Adrenal gland (tissue), 12 donors: ENCODE data around the gene MRPL21. TPM values are rescaled to one million over a fixed set of nuclear protein-coding genes. Genes with fewer than 3 reads are reported as not detected.

Experiments used
- DNase-seq, 7 donors: peaks; one replicate each; pipeline ENCODE4 v3.0.0-alpha.2; 2019 to 2020
- H3K27ac ChIP-seq, 5 donors: fragments of 200-600 bp; sonication (generic) in 4 of 5; 1 replicate in 3 of 5; 2 replicates in 2 of 5; pipeline versions ENCODE4 v1.5.1 to v1.8.0; 2016 to 2020; ENCODE audit warnings: mild to moderate bottlenecking in 1 of 5
- H3K27me3 ChIP-seq: fragments of 200-600 bp; 2 replicates; pipeline ENCODE4 v1.8.0; 2021
- H3K36me3 ChIP-seq, 2 donors: fragments of 200-600 bp; replicated peaks in 1 of 2; 1 replicate in 1 of 2; 2 replicates in 1 of 2; pipeline versions ENCODE4 v1.5.1 to v1.8.0; 2018 to 2022
- H3K4me1 ChIP-seq, 2 donors: fragments of 200-600 bp; replicated peaks in 1 of 2; 1 replicate in 1 of 2; 2 replicates in 1 of 2; pipeline versions ENCODE4 v1.5.1 to v1.8.0; 2018 to 2021
- H3K4me3 ChIP-seq, 4 donors: fragments of 200-600 bp; sonication (generic) in 3 of 4; one replicate each; pipeline ENCODE4 v1.5.1; 2016 to 2018
- H3K9me3 ChIP-seq, 3 donors: fragments of 200-600 bp; sonication (generic) in 1 of 3; replicated peaks in 1 of 3; 1 replicate in 2 of 3; 2 replicates in 1 of 3; pipeline versions ENCODE4 v1.5.1 to v1.8.0; 2016 to 2021
- POLR2A ChIP-seq, 2 donors: fragments of 450-650 bp; IDR thresholded peaks; one replicate each; pipeline ENCODE4 v1.6.1; 2017; ENCODE audit warnings: antibody characterized with exemption in 2 of 2, mild to moderate bottlenecking in 2 of 2, moderate library complexity in 1 of 2
- WGBS, 4 donors: extraction: QIAGEN DNeasy Blood & Tissue Kit in 2 of 4; methylation state at CpG; one replicate each; pipeline versions ENCODE4 v1.1.5 to v1.1.7; 2013 to 2017; 5-methylcytosine and 5-hydroxymethylcytosine counted together
- intact Hi-C, 2 donors: fragments of 100-400 bp; cut with DNase I; formaldehyde crosslinking; loops; one replicate each; pipeline versions ENCODE4 v1.14.1 to v1.15.0; 2022 to 2023
- polyA plus RNA-seq, 3 donors: library from polyadenylated mRNA; stranded (reverse); fragments of 200-250 nt in 2 of 3; fragments of 350-450 nt in 1 of 3; fragmentation: Illumina TruSeq in 1 of 3; extraction: RNeasy Lipid Tissue Mini Kit (QIAGEN cat#74804) in 1 of 3; gene quantifications; one replicate each; pipeline ENCODE4 v1.2.3, GENCODE V29; 2013 to 2014
- total RNA-seq, 9 donors: library from RNA; depleted of rRNA in 4 of 9; stranded (reverse); fragments of >200 nt in 4 of 9; fragments of 120-200 nt in 1 of 9; fragmentation: NEBNext Ultra II Directional in 1 of 9; extraction: Animal tissue kit (Norgen Biotek cat#: 25700) in 1 of 9; gene quantifications; one replicate each; pipeline versions ENCODE4 v1.1.0 to v1.2.4, GENCODE V29; 2013 to 2023
- TF ChIP-seq, protein P1 (sequence below), 6 experiments: fragments of 450-650 bp in 4 of 6; fragments of 200-600 bp in 2 of 6; sonication (generic) in 1 of 6; IDR thresholded peaks; 1 replicate in 5 of 6; 2 replicates in 1 of 6; pipeline versions ENCODE4 v1.5.1 to v1.8.0; 2016 to 2021; ENCODE audit warnings: antibody characterized with exemption in 6 of 6, mild to moderate bottlenecking in 2 of 6, moderate library complexity in 1 of 6
- donor health status: healthy with polysubstance abuse.
- donor health status: Bipolar disorder and iron deficiency.
- donor health status: DM: yes; HTN: yes; CAD: no.
- donor health status: DM: no; HTN: no; CAD: no.
- donor health status: DM: no; HTN: no; CAD: no.
- donor health status: DM: yes; HTN: yes; CAD: no.

MRPL21 gene
- total and polyA plus RNA-seq, 12 donors: 31.1 to 77.8 (median 47.4) TPM

DNA sequence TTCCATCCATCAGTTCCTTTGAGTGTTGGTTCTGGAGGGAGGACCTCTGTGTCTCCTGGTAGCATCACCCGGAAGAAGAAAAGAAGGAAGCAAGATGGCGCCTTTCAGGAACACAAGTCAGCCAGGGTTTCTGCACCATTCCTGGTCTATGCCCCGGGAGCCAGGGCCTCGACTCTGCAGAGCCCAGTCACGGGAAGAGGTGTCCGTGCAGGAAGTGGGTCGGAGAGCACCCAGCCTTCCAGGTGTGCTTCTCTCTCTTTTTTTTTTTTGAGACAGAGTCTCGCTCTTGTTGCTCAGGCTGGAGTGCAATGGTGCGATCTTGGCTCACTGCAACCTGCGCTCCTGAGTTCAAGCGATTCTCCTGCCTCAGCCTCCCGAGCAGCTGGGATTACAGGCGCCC lies 21.2 kb downstream of the MRPL21 start:
- no peaks in the 10 kb centered on the region for H3K36me3 ChIP-seq
- no peaks in the 10 kb centered on the region for H3K9me3 ChIP-seq
- no peak overlapping the region for H3K4me3 ChIP-seq
- intact Hi-C loops: no loop called here
- H3K27ac ChIP-seq: no peak overlapping the region
- 86 to 92% (median 91%) methylated on average over 11 to 13 of the region's 13 CpGs for WGBS, 4 donors
- no peaks in the 10 kb centered on the region for H3K4me1 ChIP-seq
- TF ChIP-seq, protein P1, sequence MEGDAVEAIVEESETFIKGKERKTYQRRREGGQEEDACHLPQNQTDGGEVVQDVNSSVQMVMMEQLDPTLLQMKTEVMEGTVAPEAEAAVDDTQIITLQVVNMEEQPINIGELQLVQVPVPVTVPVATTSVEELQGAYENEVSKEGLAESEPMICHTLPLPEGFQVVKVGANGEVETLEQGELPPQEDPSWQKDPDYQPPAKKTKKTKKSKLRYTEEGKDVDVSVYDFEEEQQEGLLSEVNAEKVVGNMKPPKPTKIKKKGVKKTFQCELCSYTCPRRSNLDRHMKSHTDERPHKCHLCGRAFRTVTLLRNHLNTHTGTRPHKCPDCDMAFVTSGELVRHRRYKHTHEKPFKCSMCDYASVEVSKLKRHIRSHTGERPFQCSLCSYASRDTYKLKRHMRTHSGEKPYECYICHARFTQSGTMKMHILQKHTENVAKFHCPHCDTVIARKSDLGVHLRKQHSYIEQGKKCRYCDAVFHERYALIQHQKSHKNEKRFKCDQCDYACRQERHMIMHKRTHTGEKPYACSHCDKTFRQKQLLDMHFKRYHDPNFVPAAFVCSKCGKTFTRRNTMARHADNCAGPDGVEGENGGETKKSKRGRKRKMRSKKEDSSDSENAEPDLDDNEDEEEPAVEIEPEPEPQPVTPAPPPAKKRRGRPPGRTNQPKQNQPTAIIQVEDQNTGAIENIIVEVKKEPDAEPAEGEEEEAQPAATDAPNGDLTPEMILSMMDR (IDR thresholded peaks at IDR 0.05): no peak
- TF ChIP-seq POLR2A (IDR thresholded peaks at IDR 0.05): no peak
- no peaks in the 10 kb centered on the region for H3K27me3 ChIP-seq
- DNase-seq: no peak

DNA sequence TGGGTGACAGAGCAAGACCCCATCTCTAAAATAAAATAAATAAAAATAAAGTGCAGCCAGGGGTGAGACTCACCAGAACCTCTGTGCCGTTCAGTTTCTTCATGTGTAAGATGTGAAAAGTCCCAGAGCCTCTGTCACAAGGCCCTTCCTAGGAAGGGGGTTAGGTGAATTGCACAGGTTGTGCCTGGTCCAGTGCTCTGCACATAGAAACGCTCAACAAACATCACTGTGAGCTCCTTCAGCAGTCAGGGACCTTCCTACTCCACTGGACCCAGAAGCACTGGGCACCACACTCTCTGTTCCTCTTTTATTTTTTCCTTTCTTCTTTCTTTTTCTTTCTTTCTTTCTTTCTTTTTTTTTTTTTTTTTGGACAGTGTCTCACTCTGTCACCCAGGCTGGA lies 22.3 kb downstream of the MRPL21 start:
- DNase-seq: no peak
- 93 to 98% (median 95%) methylated on average over 2 of the region's 2 CpGs for WGBS, 4 donors

DNA sequence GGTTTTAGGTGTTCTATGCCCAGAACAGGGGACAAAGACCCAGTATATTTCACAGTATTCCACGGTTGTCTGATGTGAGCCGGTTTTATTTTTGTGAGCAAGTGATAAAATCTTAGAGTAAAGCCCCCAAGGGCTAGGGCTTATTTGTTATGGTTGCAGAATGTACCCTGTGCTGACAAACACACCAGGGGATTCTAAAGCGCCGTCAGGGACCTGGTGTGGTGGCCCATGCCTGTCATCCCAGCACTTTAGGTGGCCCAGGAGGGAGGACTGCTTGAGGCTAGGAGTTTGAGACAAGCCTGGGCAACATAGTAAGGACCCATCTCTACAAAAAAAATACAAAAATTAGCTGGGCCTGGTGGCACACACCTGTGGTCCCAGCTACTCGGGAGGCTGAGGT lies 22.8 kb downstream of the MRPL21 start:
- 91 to 99% (median 97%) methylated on average over 5 of the region's 5 CpGs for WGBS, 4 donors
- intact Hi-C loops: no loop called here
- Histone ChIP-seq H3K36me3 (no peaks in the 10 kb centered on the region), H3K27me3 (no peaks in the 10 kb centered on the region), H3K9me3 (no peaks in the 10 kb centered on the region), H3K27ac (no peak overlapping the region), H3K4me3 (no peak overlapping the region), H3K4me1 (no peaks in the 10 kb centered on the region)
- TF ChIP-seq POLR2A (IDR thresholded peaks at IDR 0.05): no peak
- TF ChIP-seq, protein P1 (IDR thresholded peaks at IDR 0.05): no peak
- no peak for DNase-seq

More for the DNA sequence above, 22.3 kb downstream of the MRPL21 start:
- H3K27ac ChIP-seq: no peak overlapping the region
- no peaks in the 10 kb centered on the region for H3K9me3 ChIP-seq
- no peaks in the 10 kb centered on the region for H3K27me3 ChIP-seq
- no peaks in the 10 kb centered on the region for H3K4me1 ChIP-seq
- intact Hi-C loops: no loop called here
- no peaks in the 10 kb centered on the region for H3K36me3 ChIP-seq
- no peak for TF ChIP-seq POLR2A (IDR thresholded peaks at IDR 0.05)
- TF ChIP-seq, protein P1 (IDR thresholded peaks at IDR 0.05): no peak
- no peak overlapping the region for H3K4me3 ChIP-seq

DNA sequence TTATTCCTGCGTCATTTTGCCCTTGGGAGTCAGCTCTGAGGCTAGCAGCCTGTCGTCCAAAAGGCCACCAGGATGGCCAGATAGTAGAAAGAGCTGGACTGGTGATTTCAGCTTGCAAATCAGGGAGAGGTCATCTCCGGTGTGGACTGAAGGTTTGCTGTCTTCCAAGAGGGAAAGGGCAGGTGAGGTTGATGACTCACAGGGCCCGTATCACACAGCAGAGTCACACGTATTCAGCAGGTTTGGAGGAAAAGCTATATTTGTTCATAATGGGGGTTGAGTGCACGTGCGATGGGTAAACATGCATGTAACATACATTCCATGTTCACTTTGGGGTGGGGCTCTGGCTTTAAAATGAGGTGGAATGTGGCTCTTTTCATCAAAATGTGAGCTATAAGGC lies 25.6 kb downstream of the MRPL21 start:
- WGBS, 4 donors: 69 to 75% (median 73%) methylated on average over 7 of the region's 7 CpGs
- no peak for DNase-seq
- Histone ChIP-seq H3K27ac (no peak overlapping the region), H3K4me1 (peaks cover 0 to 4% of the 10 kb centered on the region in 2 donors), H3K36me3 (no peaks in the 10 kb centered on the region), H3K27me3 (no peaks in the 10 kb centered on the region), H3K4me3 (no peak overlapping the region), H3K9me3 (no peaks in the 10 kb centered on the region)
- intact Hi-C loops: no loop called here
- TF ChIP-seq, protein P1 (IDR thresholded peaks at IDR 0.05): no peak
- no peak for TF ChIP-seq POLR2A (IDR thresholded peaks at IDR 0.05)
